IMR-90 (cell line): Measurements from ENCODE around the gene P2RX3. TPM values are rescaled to one million over a fixed set of nuclear protein-coding genes. Genes with fewer than 3 reads are reported as not detected.

ENCODE experiments used
- ATAC-seq: fragments of 200-7000 bp; cut with Tn5 transposase; 2 replicates; pipeline ENCODE4 v1.9.1; 2020; ENCODE audit warnings: low read depth, mild to moderate bottlenecking, moderate library complexity
- BruUV-seq: library from RNA; stranded (reverse); fragments of 400-500 nt; replicated peaks from 2 replicates; lab custom pipeline; 2021; lab: Mats Ljungman, UMichigan
- CTCF ChIA-PET: fragments of 300-600 bp; formaldehyde crosslinking; extraction: SDS; loops from one replicate; lab custom pipeline; 2021; ENCODE audit warnings: antibody characterized with exemption; lab: Yijun Ruan, JAX
- POLR2A ChIA-PET: fragments of 300-600 bp; sonication (Branson Sonifier 250); formaldehyde crosslinking; loops from one replicate; lab custom pipeline; 2022; ENCODE audit warnings: antibody characterized with exemption; ENCODE audit not compliant: unreplicated experiment; lab: Charles Lee
- DNase-seq: peaks from one replicate; pipeline ENCODE4 v3.0.0; 2013
- H2AFZ ChIP-seq: replicated peaks from 2 replicates; pipeline ENCODE3; 2013; ENCODE audit warnings: low read length, mild to moderate bottlenecking; ENCODE audit not compliant: poor library complexity
- H2AK5ac ChIP-seq: 2 replicates; pipeline ENCODE4 v1.6.1; 2013; ENCODE audit warnings: low read depth, low read length, inconsistent platforms
- H2AK9ac ChIP-seq: replicated peaks from 2 replicates; pipeline ENCODE3; 2013; ENCODE audit warnings: mild to moderate bottlenecking, low read depth, low read length, moderate library complexity; ENCODE audit not compliant: poor library complexity
- H2BK120ac ChIP-seq: 2 replicates; pipeline ENCODE4 v1.6.1; 2013; ENCODE audit warnings: low read depth, low read length, inconsistent platforms
- H2BK15ac ChIP-seq: 3 replicates; pipeline ENCODE4 v1.6.1; 2013; ENCODE audit warnings: low read depth, low read length, inconsistent platforms
- H2BK20ac ChIP-seq: 2 replicates; pipeline ENCODE4 v1.6.1; 2013; ENCODE audit warnings: low read depth, mild to moderate bottlenecking, inconsistent platforms, low read length, moderate library complexity
- H2BK5ac ChIP-seq: 2 replicates; pipeline ENCODE4 v1.6.1; 2013; ENCODE audit warnings: mild to moderate bottlenecking, low read depth, low read length, inconsistent platforms; ENCODE audit not compliant: poor library complexity, severe bottlenecking
- H3K14ac ChIP-seq: replicated peaks from 2 replicates; pipeline ENCODE4 v1.6.1; 2013; ENCODE audit warnings: low read depth, low read length, inconsistent platforms
- H3K18ac ChIP-seq: 2 replicates; pipeline ENCODE4 v1.6.1; 2013; ENCODE audit warnings: low read depth, low read length, control low read depth
- H3K23ac ChIP-seq: 2 replicates; pipeline ENCODE4 v1.6.1; 2013; ENCODE audit warnings: low read depth, low read length, inconsistent platforms
- H3K27ac ChIP-seq: 2 replicates; pipeline ENCODE4 v1.5.1; 2013; ENCODE audit warnings: mild to moderate bottlenecking, control low read depth, low read length; ENCODE audit not compliant: insufficient read depth
- H3K27me3 ChIP-seq: 2 replicates; pipeline ENCODE4 v1.6.1; 2013; ENCODE audit warnings: low read length; ENCODE audit not compliant: control insufficient read depth, insufficient read depth
- H3K36me3 ChIP-seq: 2 replicates; pipeline ENCODE4 v1.6.1; 2013; ENCODE audit warnings: low read length, mixed read lengths; ENCODE audit not compliant: control insufficient read depth, insufficient read depth
- H3K4ac ChIP-seq: 2 replicates; pipeline ENCODE4 v1.6.1; 2013; ENCODE audit warnings: low read depth, low read length, inconsistent platforms
- H3K4me1 ChIP-seq: 2 replicates; pipeline ENCODE4 v1.6.1; 2013; ENCODE audit warnings: low read length, mixed read lengths; ENCODE audit not compliant: control insufficient read depth, insufficient read depth
- H3K4me2 ChIP-seq: 2 replicates; pipeline ENCODE4 v1.6.1; 2013; ENCODE audit warnings: low read depth, mild to moderate bottlenecking, control low read depth, low read length, moderate library complexity
- H3K4me3 ChIP-seq: 2 replicates; pipeline ENCODE4 v1.5.1; 2013; ENCODE audit warnings: low read depth, mild to moderate bottlenecking, control low read depth, low read length, moderate library complexity; ENCODE audit not compliant: insufficient read depth
- H3K56ac ChIP-seq: 2 replicates; pipeline ENCODE4 v1.6.1; 2013; ENCODE audit warnings: low read length, inconsistent platforms; ENCODE audit not compliant: insufficient read depth; ENCODE audit errors: extremely low read depth
- H3K79me1 ChIP-seq, 2 experiments: 2 replicates each; pipeline ENCODE4 v1.6.1; 2013; ENCODE audit warnings: low read length in 2 of 2, inconsistent platforms in 1 of 2, low read depth in 1 of 2
- H3K9ac ChIP-seq: 2 replicates; pipeline ENCODE4 v1.6.1; 2013; ENCODE audit warnings: low read depth, low read length, control low read depth
- H3K9me1 ChIP-seq: 2 replicates; pipeline ENCODE4 v1.6.1; 2013; ENCODE audit warnings: low read length, inconsistent platforms; ENCODE audit not compliant: insufficient read depth
- H3K9me3 ChIP-seq: 2 replicates; pipeline ENCODE4 v1.6.1; 2013; ENCODE audit warnings: low read length; ENCODE audit not compliant: control insufficient read depth, insufficient read depth
- H4K20me1 ChIP-seq: 2 replicates; pipeline ENCODE4 v1.6.1; 2013; ENCODE audit warnings: low read length, inconsistent platforms; ENCODE audit not compliant: insufficient read depth
- H4K5ac ChIP-seq: 2 replicates; pipeline ENCODE4 v1.6.1; 2013; ENCODE audit warnings: mild to moderate bottlenecking, low read depth, low read length, control low read depth
- H4K8ac ChIP-seq, 2 experiments: 2 replicates each; pipeline ENCODE4 v1.6.1; 2013; ENCODE audit warnings: low read depth in 2 of 2, low read length in 2 of 2, control low read depth in 1 of 2, inconsistent platforms in 1 of 2
- H4K91ac ChIP-seq: 2 replicates; pipeline ENCODE4 v1.6.1; 2013; ENCODE audit warnings: low read depth, low read length, inconsistent platforms; ENCODE audit not compliant: insufficient read depth
- SMC3 ChIP-seq: fragments of 150-350 bp; IDR thresholded peaks from 2 replicates; pipeline ENCODE4 v1.6.1; 2016; ENCODE audit warnings: low read depth, mild to moderate bottlenecking, antibody characterized with exemption, low read length, moderate library complexity
- WGBS, 2 experiments: methylation state at CpG; one replicate each; pipeline versions ENCODE4 v1.1.5 to v1.1.7; 2013; ENCODE audit warnings: missing lambda C conversion rate in 2 of 2; ENCODE audit not compliant: insufficient read length in 1 of 2; ENCODE audit errors: extremely low coverage in 2 of 2; 5-methylcytosine and 5-hydroxymethylcytosine counted together
- dilution Hi-C: fragments of 300-500 bp; cut with HindIII; formaldehyde crosslinking; loops from one replicate; pipeline ENCODE4 v1.14.3; 2018; ENCODE audit warnings: low sequenced_read_pairs; ENCODE audit not compliant: unreplicated experiment
- in situ Hi-C: fragments of 300-500 bp; cut with MboI; formaldehyde crosslinking; loops from 3 replicates; pipeline ENCODE4 v1.14.3; 2019; ENCODE audit warnings: low sequenced_read_pairs, inconsistent platforms, mixed read lengths
- intact Hi-C: fragments of 100-400 bp; cut with micrococcal nuclease; formaldehyde crosslinking; loops from 2 replicates; pipeline ENCODE4 v1.10.0; 2022
- polyA plus RNA-seq, 3 experiments: library from polyadenylated mRNA; depleted of rRNA; stranded (reverse); fragments of >200 nt; gene quantifications; 2 replicates each; pipeline ENCODE4 v1.2.3, GENCODE V29; 2012; ENCODE audit warnings: low replicate concordance in 1 of 3
- total RNA-seq: library from RNA; depleted of rRNA; stranded (reverse); fragments of >200 nt; gene quantifications from 2 replicates; pipeline ENCODE4 v1.2.3, GENCODE V29; 2012

Gene P2RX3
- total and polyA plus RNA-seq, 2 of the 4 experiments (the other 2 are of a cell fraction) = not detected

- Histone ChIP-seq H4K5ac (no peak overlapping the region), H3K27me3 (no peaks in the 10 kb centered on the region), H4K91ac (no peak overlapping the region), H3K4me3 (no peak overlapping the region), H2AK9ac (no peak overlapping the region), H3K9me3 (no peaks in the 10 kb centered on the region), H3K4me1 (peaks cover 12% of the 10 kb centered on the region), H2BK120ac (no peak overlapping the region), H4K20me1 (0 out of 2 replicates have a peak, but pooled peaks cover 3% of the 10 kb centered on the region), H3K18ac (no peak overlapping the region), H4K8ac (no peak overlapping the region), H3K56ac (no peak overlapping the region), H3K9me1 (peaks cover 12% of the 10 kb centered on the region), H2BK15ac (no peak overlapping the region), H2AFZ (no peak overlapping the region), H3K23ac (no peak overlapping the region), H2BK5ac (no peak overlapping the region), H3K36me3 (peaks cover 66% of the 10 kb centered on the region), H3K79me1 (peaks cover 39 to 66% of the 10 kb centered on the region in 2 experiments), H3K27ac (no peak overlapping the region), H3K4me2 (no peak overlapping the region), H3K4ac (no peak overlapping the region), H2AK5ac (no peak overlapping the region), H3K14ac (no peak overlapping the region), H3K9ac (no peak overlapping the region), H2BK20ac (no peak overlapping the region)
- DNase-seq (no peak), ATAC-seq (no peak)
- ChIA-PET CTCF (no interaction called here), POLR2A (no interaction called here)
- no TSS peak for BruUV-seq
- TF ChIP-seq SMC3 = no peak
- dilution Hi-C loops (no loop called here), in situ Hi-C loops (no loop called here), intact Hi-C loops (no loop called here)
- WGBS, 2 experiments = 83% methylated on average over 5 of the region's 9 CpGs; no CpG with 5 or more reads in 1 of the 2 experiments
These were observed 8.1 kb upstream of the P2RX3 start for GRCh38 chr11:57330029-57330428.
